GM18517 (cell line): ENCODE data around the gene TMEM115.

ENCODE experiments used
- ATAC-seq: cut with Tn5 transposase; IDR thresholded peaks from one replicate; pipeline ENCODE4 v1.9.1; 2021; ENCODE audit warnings: mild to moderate bottlenecking, moderate library complexity; ENCODE audit not compliant: unreplicated experiment

The TMEM115 gene

GRCh38 chr3:50336452-50337174 lies 22.7 kb downstream of the TMEM115 start:
- peak; percentile 2 for ATAC-seq

- no peak for ATAC-seq
Measured at GRCh38 chr3:50334339-50335075, 24.8 kb downstream of the TMEM115 start.

GRCh38 chr3:50333744-50334328 lies 25.5 kb downstream of the TMEM115 start:
- no peak for ATAC-seq

- no peak for ATAC-seq
Measured at GRCh38 chr3:50331364-50331907, 27.9 kb downstream of the TMEM115 start.

GRCh38 chr3:50330330-50330729 lies 29.0 kb downstream of the TMEM115 start:
- no peak for ATAC-seq

- ATAC-seq: peak; percentile 86
Measured at GRCh38 chr3:50327943-50328691, 31.2 kb downstream of the TMEM115 start, which contains the start of gene TUSC2. TUSC2 (minus strand) TSS chr3:50328223; CDS start chr3:50328099, 124 bp downstream.

- no peak for ATAC-seq
Measured at GRCh38 chr3:50327129-50327528, 32.2 kb downstream of the TMEM115 start.

- ATAC-seq: no peak
Measured at GRCh38 chr3:50326182-50326541, 33.2 kb downstream of the TMEM115 start.

GRCh38 chr3:50325497-50326181 lies 33.7 kb downstream of the TMEM115 start:
- no peak for ATAC-seq

- ATAC-seq: no peak
Measured at GRCh38 chr3:50325113-50325480, 34.2 kb downstream of the TMEM115 start.

GRCh38 chr3:50324351-50325112 lies 34.8 kb downstream of the TMEM115 start:
- no peak for ATAC-seq

GRCh38 chr3:50323614-50324199 lies 35.6 kb downstream of the TMEM115 start:
- ATAC-seq: no peak

GRCh38 chr3:50323092-50323600 lies 36.2 kb downstream of the TMEM115 start:
- no peak for ATAC-seq

GRCh38 chr3:50322386-50323091 lies 36.8 kb downstream of the TMEM115 start, which contains the start of gene HYAL2:
HYAL2 (minus strand) TSS chr3:50322745; CDS start chr3:50320489, 2,256 bp downstream.
- ATAC-seq: no peak

- no peak for ATAC-seq
Measured at GRCh38 chr3:50322115-50322385, 37.3 kb downstream of the TMEM115 start.

GRCh38 chr3:50321336-50322114 lies 37.8 kb downstream of the TMEM115 start:
- ATAC-seq: peak; percentile 65

- ATAC-seq: peak; percentile 48
Measured at GRCh38 chr3:50320853-50321335, 38.4 kb downstream of the TMEM115 start.
